A549 (cell line): ENCODE results near the gene DDX10. TPM values are rescaled to one million over a fixed set of nuclear protein-coding genes. Genes with fewer than 3 reads are reported as not detected.

Source experiments
- ATAC-seq, 2 experiments: fragments of 200-7000 bp in 1 of 2; fragments of >200 bp in 1 of 2; cut with Nextera tagmentation in 1 of 2; cut with Tn5 transposase in 1 of 2; 3 replicates each; pipeline versions ENCODE4 v1.8.0 to v1.9.1; 2018 to 2020; ENCODE audit warnings: mild to moderate bottlenecking in 1 of 2, moderate library complexity in 1 of 2
- CTCF ChIA-PET: fragments of 300-600 bp; sonication (Branson Sonifier 250); formaldehyde crosslinking; extraction: SDS; loops from one replicate; lab custom pipeline; 2021; ENCODE audit warnings: antibody characterized with exemption, inconsistent platforms; lab: Yijun Ruan, JAX
- POLR2A ChIA-PET: fragments of 350-600 bp; formaldehyde crosslinking; extraction: SDS; loops from one replicate; lab custom pipeline; 2021; ENCODE audit warnings: antibody characterized with exemption, inconsistent platforms; lab: Yijun Ruan, JAX
- DNase-seq, 2 experiments: peaks; one replicate each; pipeline versions ENCODE4 v3.0.0 to v3.0.0-alpha.2; 2011 to 2016; ENCODE audit warnings: low read depth in 1 of 2, low spot score in 1 of 2
- FAIRE-seq: peaks from 2 replicates; lab custom pipeline; 2011; peaks lifted over from hg19 to GRCh38; lab: Jason Lieb, UNC
- H3K27ac ChIP-seq, 2 experiments: fragments of >200 bp; sonication (Bioruptor Twin); formaldehyde crosslinking; 3 replicates each; pipeline ENCODE4 v1.5.1; 2016 to 2017
- H3K4me1 ChIP-seq: fragments of >200 bp; sonication (Bioruptor Twin); formaldehyde crosslinking; 3 replicates; pipeline ENCODE4 v1.6.1; 2016
- H3K4me2 ChIP-seq: fragments of >200 bp; sonication (Bioruptor Twin); formaldehyde crosslinking; 3 replicates; pipeline ENCODE4 v1.6.1; 2016
- H3K4me3 ChIP-seq: fragments of >200 bp; sonication (Bioruptor Twin); formaldehyde crosslinking; 3 replicates; pipeline ENCODE4 v1.5.1; 2016
- H3K9me3 ChIP-seq: fragments of >200 bp; sonication (Bioruptor Twin); formaldehyde crosslinking; 3 replicates; pipeline ENCODE4 v1.6.1; 2016
- BHLHE40 ChIP-seq: IDR thresholded peaks from 2 replicates; pipeline ENCODE4 v1.6.1; 2012; ENCODE audit warnings: low read depth, low read length, inconsistent platforms
- CBX8 ChIP-seq: fragments of 200-600 bp; sonication (generic); IDR thresholded peaks from 2 replicates; pipeline ENCODE4 v1.6.1; 2016
- CHD2 ChIP-seq: fragments of 150-350 bp; IDR thresholded peaks from 2 replicates; pipeline ENCODE4 v1.6.1; 2014; ENCODE audit warnings: low read length; ENCODE audit not compliant: partially characterized antibody
- CHD4 ChIP-seq: fragments of 200-600 bp; sonication (generic); IDR thresholded peaks from 2 replicates; pipeline ENCODE4 v1.6.1; 2016; ENCODE audit warnings: antibody characterized with exemption, mild to moderate bottlenecking, borderline replicate concordance
- EHMT2 ChIP-seq: fragments of 200-600 bp; sonication (generic); IDR thresholded peaks from 2 replicates; pipeline ENCODE4 v1.6.1; 2016; ENCODE audit warnings: antibody characterized with exemption, low read depth, mild to moderate bottlenecking, moderate library complexity
- FOXS1 ChIP-seq: fragments of 250-450 bp; sonication (Bioruptor Pico); IDR thresholded peaks from 2 replicates; pipeline ENCODE4 v1.5.0; 2020; ENCODE audit warnings: mild to moderate bottlenecking, moderate library complexity
- GATA3 ChIP-seq: IDR thresholded peaks from 2 replicates; pipeline ENCODE4 v1.6.1; 2012; ENCODE audit warnings: borderline replicate concordance
- HOXA7 ChIP-seq: fragments of 250-450 bp; sonication (Bioruptor Pico); IDR thresholded peaks from 2 replicates; pipeline ENCODE4 v1.5.0; 2020; ENCODE audit warnings: mild to moderate bottlenecking, moderate library complexity
- HOXB13 ChIP-seq: fragments of 250-450 bp; sonication (Bioruptor Pico); IDR thresholded peaks from 2 replicates; pipeline ENCODE4 v1.5.0; 2020; ENCODE audit warnings: low read depth, mild to moderate bottlenecking, moderate library complexity
- HOXB5 ChIP-seq: fragments of 250-450 bp; sonication (Bioruptor Pico); IDR thresholded peaks from 2 replicates; pipeline ENCODE4 v1.5.0; 2020; ENCODE audit warnings: mild to moderate bottlenecking, moderate library complexity
- MAFK ChIP-seq: fragments of 450-650 bp; IDR thresholded peaks from 2 replicates; pipeline ENCODE4 v1.6.1; 2014; ENCODE audit not compliant: partially characterized antibody
- NPAS2 ChIP-seq: fragments of 250-450 bp; sonication (Bioruptor Pico); IDR thresholded peaks from 2 replicates; pipeline ENCODE4 v1.8.0; 2022; ENCODE audit warnings: mild to moderate bottlenecking, moderate library complexity, borderline replicate concordance
- NR3C1 ChIP-seq: fragments of >200 bp; sonication (Bioruptor Twin); formaldehyde crosslinking; IDR thresholded peaks from 3 replicates; pipeline ENCODE4 v1.6.1; 2017
- POLR2AphosphoS2 ChIP-seq: conservative IDR thresholded peaks from 2 replicates; pipeline ENCODE4 v1.6.1; 2012; ENCODE audit warnings: low read length, improper control_type of control experiment, inconsistent platforms
- RCOR1 ChIP-seq: fragments of 150-350 bp; IDR thresholded peaks from 2 replicates; pipeline ENCODE4 v1.6.1; 2014; ENCODE audit warnings: antibody characterized with exemption, low read length, low read depth
- RNF2 ChIP-seq: fragments of 200-600 bp; sonication (generic); IDR thresholded peaks from 2 replicates; pipeline ENCODE4 v1.6.1; 2016; ENCODE audit warnings: low read depth, mild to moderate bottlenecking, antibody characterized with exemption, moderate library complexity, borderline replicate concordance
- ZNF302 ChIP-seq: fragments of 250-450 bp; sonication (Bioruptor Pico); IDR thresholded peaks from 2 replicates; pipeline ENCODE4 v1.9.0; 2021; ENCODE audit warnings: inconsistent platforms, mild to moderate bottlenecking, moderate library complexity
- ZSCAN20 ChIP-seq: fragments of 250-450 bp; sonication (Bioruptor Pico); IDR thresholded peaks from 2 replicates; pipeline ENCODE4 v1.8.0; 2022; ENCODE audit warnings: mild to moderate bottlenecking, moderate library complexity
- polyA plus RNA-seq, 4 experiments: library from polyadenylated mRNA; depleted of rRNA in 3 of 4; stranded (reverse); fragments of >200 nt; fragmentation: RNase III in 1 of 4; extraction: RNeasy Plus Mini Kit Qiagen cat#74134 plus additional on column Dnase treatment in 1 of 4; gene quantifications; 2 replicates in 3 of 4; 3 replicates in 1 of 4; pipeline ENCODE4 v1.2.3, GENCODE V29; 2011 to 2017
- TF ChIP-seq, protein P1 (sequence below): fragments of >200 bp; sonication (Bioruptor Twin); formaldehyde crosslinking; IDR thresholded peaks from 2 replicates; pipeline ENCODE4 v1.6.1; 2016
- TF ChIP-seq, protein P2 (sequence below): fragments of 250-450 bp; sonication (Bioruptor Pico); IDR thresholded peaks from 2 replicates; pipeline ENCODE4 v1.5.0; 2020; ENCODE audit warnings: low read depth, mild to moderate bottlenecking, moderate library complexity
- TF ChIP-seq, protein P3 (sequence below): fragments of 250-450 bp; sonication (Bioruptor Pico); IDR thresholded peaks from 2 replicates; pipeline ENCODE4 v1.5.0; 2021; ENCODE audit warnings: mild to moderate bottlenecking, moderate library complexity, borderline replicate concordance
- TF ChIP-seq, protein P4 (sequence below): fragments of >200 bp; sonication (Bioruptor Twin); formaldehyde crosslinking; IDR thresholded peaks from 3 replicates; pipeline ENCODE4 v1.6.1; 2016
- TF ChIP-seq, protein P5 (sequence below): fragments of 200-600 bp; sonication (generic); IDR thresholded peaks from 2 replicates; pipeline ENCODE4 v1.6.1; 2016; ENCODE audit warnings: antibody characterized with exemption, mild to moderate bottlenecking, moderate library complexity

DDX10 gene
- polyA plus RNA-seq, 2 of the 4 experiments (the other 2 are of a cell fraction), result 46.0 to 189 TPM

DNA sequence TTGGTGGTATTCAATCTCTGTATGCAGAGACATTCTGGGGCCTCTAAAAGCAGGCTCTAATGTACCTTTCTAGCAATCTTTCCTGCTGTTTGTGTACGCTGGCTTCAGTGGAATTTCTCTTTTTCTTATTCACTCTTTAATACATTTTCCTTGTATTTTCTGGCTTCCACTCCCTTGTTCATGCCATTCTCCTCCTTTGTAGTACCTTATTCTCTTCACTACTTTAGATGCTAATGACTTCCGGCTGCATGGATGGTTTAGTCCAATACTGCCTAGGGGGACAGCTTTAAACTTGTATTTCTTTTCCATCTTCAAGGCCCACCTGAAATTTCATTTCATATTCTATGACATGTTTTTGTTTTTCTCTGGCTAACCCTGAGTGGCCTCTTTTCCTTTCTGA lies 40.2 kb downstream of the DDX10 start (continued):
- TF ChIP-seq POLR2AphosphoS2 (no peak), BHLHE40 (no peak), HOXB5 (no peak)
- TF ChIP-seq, protein P1, sequence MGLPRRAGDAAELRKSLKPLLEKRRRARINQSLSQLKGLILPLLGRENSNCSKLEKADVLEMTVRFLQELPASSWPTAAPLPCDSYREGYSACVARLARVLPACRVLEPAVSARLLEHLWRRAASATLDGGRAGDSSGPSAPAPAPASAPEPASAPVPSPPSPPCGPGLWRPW, result no peak
- TF ChIP-seq, protein P2, sequence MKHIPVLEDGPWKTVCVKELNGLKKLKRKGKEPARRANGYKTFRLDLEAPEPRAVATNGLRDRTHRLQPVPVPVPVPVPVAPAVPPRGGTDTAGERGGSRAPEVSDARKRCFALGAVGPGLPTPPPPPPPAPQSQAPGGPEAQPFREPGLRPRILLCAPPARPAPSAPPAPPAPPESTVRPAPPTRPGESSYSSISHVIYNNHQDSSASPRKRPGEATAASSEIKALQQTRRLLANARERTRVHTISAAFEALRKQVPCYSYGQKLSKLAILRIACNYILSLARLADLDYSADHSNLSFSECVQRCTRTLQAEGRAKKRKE (CRISPR knock-in tag), result no peak
- TF ChIP-seq, all 56 proteins: peak for 0

DNA sequence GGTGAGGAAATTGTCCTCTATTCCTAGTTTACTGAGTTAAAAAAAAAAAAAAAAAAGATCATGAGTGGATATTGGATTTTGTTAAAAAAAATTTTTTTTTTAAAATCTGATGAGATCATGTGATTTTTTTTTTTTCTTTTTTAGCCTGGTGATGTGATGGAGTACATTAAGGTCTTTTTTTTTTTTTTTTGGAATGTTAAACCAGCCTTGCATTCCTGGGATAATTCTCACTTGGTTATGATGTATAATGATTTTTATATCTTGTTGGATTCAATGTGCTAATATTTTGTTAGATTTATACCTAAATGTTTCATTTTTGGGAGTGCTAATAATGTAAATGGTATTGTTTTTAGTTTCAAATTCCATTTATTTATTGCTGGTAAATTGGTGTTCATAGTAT lies 43.3 kb downstream of the DDX10 start:
- no peak for ATAC-seq
- POLR2A ChIA-PET, result no interaction called here
- no peaks in the 10 kb centered on the region for H3K4me1 ChIP-seq
- TF ChIP-seq, protein P1, result no peak
- TF ChIP-seq MAFK (no peak), CHD2 (no peak), NPAS2 (no peak), FOXS1 (CRISPR knock-in tag) (no peak), ZSCAN20 (CRISPR knock-in tag) (no peak), RCOR1 (no peak), GATA3 (no peak), RNF2 (no peak), CBX8 (no peak), NR3C1 (no peak), HOXA7 (CRISPR knock-in tag) (no peak), HOXB13 (CRISPR knock-in tag) (no peak), ZNF302 (CRISPR knock-in tag) (no peak), POLR2AphosphoS2 (no peak), CHD4 (no peak), EHMT2 (no peak)
- TF ChIP-seq, protein P3, sequence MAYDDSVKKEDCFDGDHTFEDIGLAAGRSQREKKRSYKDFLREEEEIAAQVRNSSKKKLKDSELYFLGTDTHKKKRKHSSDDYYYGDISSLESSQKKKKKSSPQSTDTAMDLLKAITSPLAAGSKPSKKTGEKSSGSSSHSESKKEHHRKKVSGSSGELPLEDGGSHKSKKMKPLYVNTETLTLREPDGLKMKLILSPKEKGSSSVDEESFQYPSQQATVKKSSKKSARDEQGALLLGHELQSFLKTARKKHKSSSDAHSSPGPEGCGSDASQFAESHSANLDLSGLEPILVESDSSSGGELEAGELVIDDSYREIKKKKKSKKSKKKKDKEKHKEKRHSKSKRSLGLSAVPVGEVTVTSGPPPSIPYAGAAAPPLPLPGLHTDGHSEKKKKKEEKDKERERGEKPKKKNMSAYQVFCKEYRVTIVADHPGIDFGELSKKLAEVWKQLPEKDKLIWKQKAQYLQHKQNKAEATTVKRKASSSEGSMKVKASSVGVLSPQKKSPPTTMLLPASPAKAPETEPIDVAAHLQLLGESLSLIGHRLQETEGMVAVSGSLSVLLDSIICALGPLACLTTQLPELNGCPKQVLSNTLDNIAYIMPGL (CRISPR knock-in tag), result no peak
- TF ChIP-seq, protein P4, sequence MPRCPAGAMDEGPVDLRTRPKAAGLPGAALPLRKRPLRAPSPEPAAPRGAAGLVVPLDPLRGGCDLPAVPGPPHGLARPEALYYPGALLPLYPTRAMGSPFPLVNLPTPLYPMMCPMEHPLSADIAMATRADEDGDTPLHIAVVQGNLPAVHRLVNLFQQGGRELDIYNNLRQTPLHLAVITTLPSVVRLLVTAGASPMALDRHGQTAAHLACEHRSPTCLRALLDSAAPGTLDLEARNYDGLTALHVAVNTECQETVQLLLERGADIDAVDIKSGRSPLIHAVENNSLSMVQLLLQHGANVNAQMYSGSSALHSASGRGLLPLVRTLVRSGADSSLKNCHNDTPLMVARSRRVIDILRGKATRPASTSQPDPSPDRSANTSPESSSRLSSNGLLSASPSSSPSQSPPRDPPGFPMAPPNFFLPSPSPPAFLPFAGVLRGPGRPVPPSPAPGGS, result no peak
- TF ChIP-seq, protein P5, sequence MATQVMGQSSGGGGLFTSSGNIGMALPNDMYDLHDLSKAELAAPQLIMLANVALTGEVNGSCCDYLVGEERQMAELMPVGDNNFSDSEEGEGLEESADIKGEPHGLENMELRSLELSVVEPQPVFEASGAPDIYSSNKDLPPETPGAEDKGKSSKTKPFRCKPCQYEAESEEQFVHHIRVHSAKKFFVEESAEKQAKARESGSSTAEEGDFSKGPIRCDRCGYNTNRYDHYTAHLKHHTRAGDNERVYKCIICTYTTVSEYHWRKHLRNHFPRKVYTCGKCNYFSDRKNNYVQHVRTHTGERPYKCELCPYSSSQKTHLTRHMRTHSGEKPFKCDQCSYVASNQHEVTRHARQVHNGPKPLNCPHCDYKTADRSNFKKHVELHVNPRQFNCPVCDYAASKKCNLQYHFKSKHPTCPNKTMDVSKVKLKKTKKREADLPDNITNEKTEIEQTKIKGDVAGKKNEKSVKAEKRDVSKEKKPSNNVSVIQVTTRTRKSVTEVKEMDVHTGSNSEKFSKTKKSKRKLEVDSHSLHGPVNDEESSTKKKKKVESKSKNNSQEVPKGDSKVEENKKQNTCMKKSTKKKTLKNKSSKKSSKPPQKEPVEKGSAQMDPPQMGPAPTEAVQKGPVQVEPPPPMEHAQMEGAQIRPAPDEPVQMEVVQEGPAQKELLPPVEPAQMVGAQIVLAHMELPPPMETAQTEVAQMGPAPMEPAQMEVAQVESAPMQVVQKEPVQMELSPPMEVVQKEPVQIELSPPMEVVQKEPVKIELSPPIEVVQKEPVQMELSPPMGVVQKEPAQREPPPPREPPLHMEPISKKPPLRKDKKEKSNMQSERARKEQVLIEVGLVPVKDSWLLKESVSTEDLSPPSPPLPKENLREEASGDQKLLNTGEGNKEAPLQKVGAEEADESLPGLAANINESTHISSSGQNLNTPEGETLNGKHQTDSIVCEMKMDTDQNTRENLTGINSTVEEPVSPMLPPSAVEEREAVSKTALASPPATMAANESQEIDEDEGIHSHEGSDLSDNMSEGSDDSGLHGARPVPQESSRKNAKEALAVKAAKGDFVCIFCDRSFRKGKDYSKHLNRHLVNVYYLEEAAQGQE, result no peak
- H3K4me2 ChIP-seq, result no peak overlapping the region
- no peak overlapping the region for H3K4me3 ChIP-seq
- no peak for DNase-seq
- no peak for FAIRE-seq
- no peak overlapping the region for H3K27ac ChIP-seq
- H3K9me3 ChIP-seq, result peaks cover 8% of the 10 kb centered on the region
- CTCF ChIA-PET, result interaction anchor here (0.9 kb wide), 1 partner anchor 10 kb away, joined by 3 read pairs; no protein-coding TSS in a partner anchor
